AG04450 (cell line): Measurements from ENCODE around the gene CAMKK2. TPM values are rescaled to one million over a fixed set of nuclear protein-coding genes. Genes with fewer than 3 reads are reported as not detected.

Source experiments
- CTCF ChIA-PET: fragments of 300-600, 350-600 bp; formaldehyde crosslinking; extraction: SDS; loops from one replicate; lab custom pipeline; 2022; ENCODE audit warnings: antibody characterized with exemption, inconsistent platforms; lab: Charles Lee
- POLR2A ChIA-PET: fragments of 350-600 bp; formaldehyde crosslinking; extraction: SDS; loops from one replicate; lab custom pipeline; 2021; ENCODE audit warnings: antibody characterized with exemption, inconsistent platforms; lab: Yijun Ruan, JAX
- DNase-seq: peaks from one replicate; pipeline ENCODE4 v3.0.0-alpha.2; 2011; ENCODE audit warnings: low read depth, low spot score
- H3K27ac ChIP-seq: one replicate; pipeline ENCODE4 v1.5.1; 2012; ENCODE audit warnings: low read depth, low read length, control low read depth
- H3K27me3 ChIP-seq: one replicate; pipeline ENCODE4 v1.6.0; 2012; ENCODE audit warnings: low read length; ENCODE audit not compliant: control insufficient read depth, insufficient read depth
- H3K4me3 ChIP-seq: 2 replicates; pipeline ENCODE4 v1.5.1; 2011; ENCODE audit warnings: mild to moderate bottlenecking, low read depth, low read length, control low read depth
- H3K9me3 ChIP-seq: 2 replicates; pipeline ENCODE4 v1.5.1; 2012; ENCODE audit warnings: low read length; ENCODE audit not compliant: control insufficient read depth, insufficient read depth
- CTCF ChIP-seq: IDR thresholded peaks from 2 replicates; pipeline ENCODE4 v1.5.1; 2011; ENCODE audit warnings: low read depth, low read length, control low read depth, inconsistent platforms
- polyA plus RNA-seq: library from polyadenylated mRNA; depleted of rRNA; stranded (reverse); fragments of >200 nt; gene quantifications from 2 replicates; pipeline ENCODE4 v1.2.3, GENCODE V29; 2011

Gene CAMKK2
- polyA plus RNA-seq, 1 experiment: 23.1 TPM

- CTCF ChIA-PET: interaction anchor here (0.8 to 1.3 kb wide), 2 partner anchors 48 to 55 kb away, joined by 4 to 5 read pairs; no protein-coding TSS in a partner anchor
- Histone ChIP-seq H3K9me3 (peaks cover 3% of the 10 kb centered on the region; the same call in 1 of the 2 replicates), H3K27me3 (no peaks in the 10 kb centered on the region), H3K27ac (peak overlapping the region; percentile 52), H3K4me3 (no peak overlapping the region)
- no peak for DNase-seq
- POLR2A ChIA-PET: no interaction called here
- no peak for TF ChIP-seq CTCF
These were observed 17.0 kb downstream of the CAMKK2 start for GRCh38 chr12:121279507-121279915.

- peak; percentile 16 for DNase-seq
- POLR2A ChIA-PET: no interaction called here
- CTCF ChIA-PET: interaction anchor here (0.8 to 1.3 kb wide), 2 partner anchors 48 to 56 kb away, joined by 4 to 5 read pairs; no protein-coding TSS in a partner anchor
These were observed 17.5 kb downstream of the CAMKK2 start for GRCh38 chr12:121279071-121279375.

GRCh38 chr12:121278169-121279070 is 18.1 kb downstream of the CAMKK2 start:
- no peak overlapping the region for H3K27ac ChIP-seq
- ChIA-PET POLR2A (no interaction called here), CTCF (interaction anchor here (1.3 kb wide), 1 partner anchor 47 kb away, joined by 4 read pairs; no protein-coding TSS in a partner anchor)

More at GRCh38 chr12:121279071-121279375, 17.5 kb downstream of the CAMKK2 start:
- Histone ChIP-seq H3K27ac (peak overlapping the region; percentile 52), H3K9me3 (peaks cover 3% of the 10 kb centered on the region; the same call in 1 of the 2 replicates), H3K4me3 (no peak overlapping the region), H3K27me3 (no peaks in the 10 kb centered on the region)
- TF ChIP-seq CTCF: no peak

GRCh38 chr12:121277374-121277759 is 19.1 kb downstream of the CAMKK2 start:
- TF ChIP-seq CTCF: no peak
- no peaks in the 10 kb centered on the region for H3K27me3 ChIP-seq
- POLR2A ChIA-PET: interaction anchor here (0.9 kb wide), 1 partner anchor 14 kb away, joined by 3 read pairs; no protein-coding TSS in a partner anchor
- no peak for DNase-seq
- no peak overlapping the region for H3K27ac ChIP-seq
- CTCF ChIA-PET: no interaction called here
- H3K9me3 ChIP-seq: peaks cover 3% of the 10 kb centered on the region; the same call in 1 of the 2 replicates
- H3K4me3 ChIP-seq: no peak overlapping the region

More at GRCh38 chr12:121278169-121279070, 18.1 kb downstream of the CAMKK2 start:
- no peak for DNase-seq
- no peak for TF ChIP-seq CTCF
- no peaks in the 10 kb centered on the region for H3K27me3 ChIP-seq
- H3K9me3 ChIP-seq: peaks cover 3% of the 10 kb centered on the region; the same call in 1 of the 2 replicates
- H3K4me3 ChIP-seq: no peak overlapping the region
